T-helper 2 cell (primary cell): Measurements from ENCODE around the gene WIPI1.

Experiments used
- DNase-seq, 5 experiments: peaks; one replicate each; pipeline versions ENCODE4 v3.0.0 to v3.0.0-alpha.2; 2012 to 2022
- total RNA-seq, 2 donors: gene quantifications; one replicate each; lab custom pipeline; 2026; lab: John Stamatoyannopoulos, UW

Gene WIPI1, protein sequence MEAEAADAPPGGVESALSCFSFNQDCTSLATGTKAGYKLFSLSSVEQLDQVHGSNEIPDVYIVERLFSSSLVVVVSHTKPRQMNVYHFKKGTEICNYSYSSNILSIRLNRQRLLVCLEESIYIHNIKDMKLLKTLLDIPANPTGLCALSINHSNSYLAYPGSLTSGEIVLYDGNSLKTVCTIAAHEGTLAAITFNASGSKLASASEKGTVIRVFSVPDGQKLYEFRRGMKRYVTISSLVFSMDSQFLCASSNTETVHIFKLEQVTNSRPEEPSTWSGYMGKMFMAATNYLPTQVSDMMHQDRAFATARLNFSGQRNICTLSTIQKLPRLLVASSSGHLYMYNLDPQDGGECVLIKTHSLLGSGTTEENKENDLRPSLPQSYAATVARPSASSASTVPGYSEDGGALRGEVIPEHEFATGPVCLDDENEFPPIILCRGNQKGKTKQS
- 4.1 to 5.9 reads per million in 2 donors for total RNA-seq

DNA sequence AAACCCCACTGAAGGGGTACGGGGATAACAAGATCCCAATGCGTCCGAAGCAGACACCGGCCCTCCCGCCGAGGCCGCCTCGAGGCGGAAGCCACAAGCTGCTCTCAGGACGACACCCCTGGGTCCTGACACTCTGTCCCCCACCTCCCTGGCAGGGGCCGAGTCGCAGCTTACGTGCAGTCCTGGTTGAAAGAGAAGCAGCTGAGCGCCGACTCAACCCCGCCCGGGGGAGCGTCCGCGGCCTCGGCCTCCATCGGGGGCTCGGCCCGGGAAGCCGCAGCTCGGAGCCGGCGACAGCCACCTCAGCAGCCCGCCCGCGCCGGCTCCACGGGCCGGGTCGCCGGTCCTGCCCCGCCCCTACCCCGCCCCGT lies at the start of gene WIPI1:
TSS of gene WIPI1 (minus strand) at position 329 of the 371 bp plus-strand sequence. CDS start at position 254, 75 bp downstream.
- no peak for DNase-seq

DNA sequence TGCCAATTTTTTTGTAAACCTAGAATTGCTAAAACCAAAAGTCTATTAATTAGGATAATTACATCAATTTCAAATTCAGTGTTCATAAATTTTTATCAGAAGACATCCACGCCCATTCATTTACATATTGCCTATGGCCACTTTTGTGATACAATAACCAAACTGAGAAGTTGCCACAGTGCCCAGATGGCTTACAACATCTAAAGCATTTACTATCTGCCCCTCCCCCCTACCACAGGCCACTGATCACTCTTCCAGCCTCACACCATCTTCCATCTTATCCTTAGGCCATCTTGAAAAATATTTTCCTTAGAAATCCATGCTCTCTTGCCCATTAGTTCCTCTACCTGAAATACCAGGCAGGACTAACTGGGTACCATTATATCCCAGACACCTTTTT lies 48.7 kb upstream of the WIPI1 start:
- no peak for DNase-seq

DNA sequence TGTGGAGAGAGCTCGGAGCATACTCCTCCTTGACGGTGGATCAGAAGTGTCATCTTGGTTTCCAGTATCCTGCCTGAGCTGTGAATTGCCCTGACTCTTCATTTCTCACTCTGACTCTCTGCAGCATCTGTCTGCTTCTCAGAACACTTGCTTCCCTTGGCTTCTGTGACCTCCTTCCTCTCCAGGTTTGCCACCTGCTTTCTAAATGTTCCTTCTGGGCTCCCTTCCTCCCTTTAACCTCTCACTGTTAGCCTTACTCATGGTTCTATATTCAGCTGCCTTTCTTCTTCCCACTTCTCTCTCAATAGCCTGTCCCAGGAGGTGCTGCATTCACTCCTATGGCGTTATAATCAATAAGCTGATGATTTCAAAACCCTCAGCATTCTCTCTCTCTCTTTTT lies 43.8 kb upstream of the WIPI1 start:
- no peak for DNase-seq

DNA sequence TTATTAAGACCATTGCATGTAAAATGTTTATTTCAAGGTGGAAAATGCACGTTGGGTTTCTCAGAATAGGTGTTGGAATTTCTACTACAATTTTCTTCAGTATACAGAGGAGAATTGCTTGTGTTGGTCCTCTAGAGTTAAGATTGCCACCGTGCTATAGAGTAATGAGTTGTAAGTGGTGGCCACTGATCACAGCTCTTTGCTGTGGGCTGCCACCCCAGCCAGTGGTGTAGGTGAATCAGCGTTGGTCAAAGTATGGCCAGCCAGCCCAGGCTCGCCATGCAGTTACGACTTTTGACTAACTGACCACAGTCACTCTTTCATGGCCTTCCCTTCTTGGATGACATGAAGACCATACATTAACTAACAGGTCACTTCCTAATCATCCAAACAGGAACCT lies 42.3 kb upstream of the WIPI1 start:
- no peak for DNase-seq

DNA sequence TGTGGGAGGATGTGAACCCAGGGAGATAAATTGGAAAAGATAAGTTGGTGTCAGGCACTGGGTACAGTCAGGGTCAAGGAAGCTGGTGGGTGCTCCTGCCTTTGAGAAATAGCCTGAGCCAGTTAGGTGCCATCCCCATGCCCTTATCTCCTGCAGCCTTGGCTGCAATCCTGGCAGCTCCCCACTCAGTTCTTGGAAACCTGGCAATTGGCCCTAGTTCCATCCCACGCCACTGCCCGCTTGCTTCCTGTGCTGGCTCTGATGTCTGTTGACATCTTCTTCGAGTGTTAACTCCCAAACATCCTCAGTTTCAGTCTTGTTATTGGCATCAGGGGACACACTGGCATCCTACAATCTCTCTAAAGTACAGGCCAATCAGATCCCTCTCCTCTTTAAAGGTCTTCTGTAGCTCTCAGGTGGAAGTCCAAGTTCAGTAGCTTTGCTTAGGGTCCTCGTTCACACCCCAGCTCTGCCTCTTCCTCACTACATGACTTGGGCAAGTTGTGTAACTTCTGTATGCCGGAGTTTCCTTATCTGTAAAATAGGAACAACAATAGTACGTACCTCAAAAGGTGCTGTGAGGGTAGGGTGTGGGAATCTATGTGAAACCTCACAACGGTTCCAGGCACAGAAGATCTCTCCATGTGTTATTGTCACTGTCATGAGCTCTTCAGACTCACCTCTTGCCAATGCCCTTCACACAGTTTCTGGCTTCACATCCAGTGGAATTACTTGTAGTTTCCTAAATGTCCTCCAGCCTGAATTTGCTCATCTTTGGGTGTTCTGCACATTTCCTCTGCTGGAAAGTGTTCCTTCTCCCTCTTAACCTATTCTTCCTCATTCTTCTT lies 41.4 kb upstream of the WIPI1 start:
- DNase-seq = peak in 1 of 5 experiments; percentile 16

DNA sequence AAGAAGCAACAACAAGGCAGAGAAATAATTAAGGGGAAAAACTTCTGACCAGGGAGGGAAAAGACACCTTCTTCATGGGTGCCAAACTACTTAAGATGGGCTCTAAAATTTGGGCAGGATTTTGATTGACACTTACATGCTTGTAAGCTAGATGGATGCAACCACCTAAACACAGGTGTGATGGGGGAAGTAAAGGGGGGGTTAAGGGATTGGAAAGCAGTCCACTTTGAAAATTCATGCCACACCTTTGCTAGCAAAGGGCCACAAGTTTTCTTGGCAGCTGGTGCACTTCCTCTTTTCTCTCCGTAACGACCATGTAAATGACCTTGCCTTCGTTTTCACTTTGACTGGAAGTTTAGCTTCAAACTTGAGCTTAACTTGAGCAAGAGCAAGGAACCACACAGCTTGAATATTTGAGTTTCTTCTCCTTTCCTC lies 40.6 kb upstream of the WIPI1 start:
- peak in 1 of 5 experiments; percentile 79 for DNase-seq

DNA sequence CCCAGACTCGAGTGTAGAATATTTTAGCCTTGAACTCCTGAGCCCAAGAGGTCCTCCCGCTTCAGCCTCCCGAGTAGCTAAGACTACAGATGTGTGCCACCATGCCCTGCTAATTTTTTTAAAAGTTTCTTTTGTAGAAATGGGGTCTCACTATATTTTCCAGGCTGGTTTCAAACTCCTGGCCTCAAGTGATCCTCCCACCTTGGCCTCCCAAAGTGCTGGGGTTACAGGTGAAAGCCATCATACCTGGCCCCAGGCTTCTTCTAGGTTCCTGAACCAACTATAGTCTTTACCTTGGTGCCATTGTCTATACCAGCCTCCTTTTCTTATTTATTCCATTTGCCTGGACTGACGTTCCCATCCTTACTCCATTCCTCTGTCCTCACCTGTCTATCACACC lies 37.8 kb upstream of the WIPI1 start:
- no peak for DNase-seq

DNA sequence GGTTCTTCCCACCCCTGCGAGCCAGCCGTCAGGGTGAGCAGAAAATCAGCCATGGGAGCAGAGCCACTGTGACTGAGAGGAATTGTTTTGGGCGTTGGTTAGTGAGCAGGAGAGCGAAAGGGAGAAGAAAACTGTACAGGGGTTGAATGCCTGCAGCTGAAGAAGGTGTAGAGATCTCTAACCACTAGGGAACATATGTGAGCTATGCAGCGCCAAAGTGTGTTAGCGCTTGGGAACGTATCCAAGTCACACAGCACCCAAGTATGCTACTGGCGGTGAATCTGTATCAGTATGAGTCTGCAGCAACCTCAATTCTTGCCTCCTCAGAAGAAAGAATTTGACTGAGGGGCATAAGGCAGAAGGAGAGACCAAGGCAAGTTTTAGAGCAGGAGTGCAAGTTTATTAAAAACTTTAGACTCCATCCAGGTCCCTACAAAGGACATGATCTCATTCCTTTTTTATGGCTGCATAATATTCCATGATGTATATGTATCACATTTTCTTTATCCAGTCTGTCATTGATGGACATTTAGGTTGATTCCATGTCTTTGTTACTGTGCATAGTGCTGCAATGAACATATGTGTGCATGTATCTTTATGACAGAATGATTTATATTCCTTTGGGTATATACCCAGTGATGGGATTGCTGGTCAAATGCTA lies 35.2 kb upstream of the WIPI1 start:
- DNase-seq = peak in 1 of 5 experiments; percentile 41

DNA sequence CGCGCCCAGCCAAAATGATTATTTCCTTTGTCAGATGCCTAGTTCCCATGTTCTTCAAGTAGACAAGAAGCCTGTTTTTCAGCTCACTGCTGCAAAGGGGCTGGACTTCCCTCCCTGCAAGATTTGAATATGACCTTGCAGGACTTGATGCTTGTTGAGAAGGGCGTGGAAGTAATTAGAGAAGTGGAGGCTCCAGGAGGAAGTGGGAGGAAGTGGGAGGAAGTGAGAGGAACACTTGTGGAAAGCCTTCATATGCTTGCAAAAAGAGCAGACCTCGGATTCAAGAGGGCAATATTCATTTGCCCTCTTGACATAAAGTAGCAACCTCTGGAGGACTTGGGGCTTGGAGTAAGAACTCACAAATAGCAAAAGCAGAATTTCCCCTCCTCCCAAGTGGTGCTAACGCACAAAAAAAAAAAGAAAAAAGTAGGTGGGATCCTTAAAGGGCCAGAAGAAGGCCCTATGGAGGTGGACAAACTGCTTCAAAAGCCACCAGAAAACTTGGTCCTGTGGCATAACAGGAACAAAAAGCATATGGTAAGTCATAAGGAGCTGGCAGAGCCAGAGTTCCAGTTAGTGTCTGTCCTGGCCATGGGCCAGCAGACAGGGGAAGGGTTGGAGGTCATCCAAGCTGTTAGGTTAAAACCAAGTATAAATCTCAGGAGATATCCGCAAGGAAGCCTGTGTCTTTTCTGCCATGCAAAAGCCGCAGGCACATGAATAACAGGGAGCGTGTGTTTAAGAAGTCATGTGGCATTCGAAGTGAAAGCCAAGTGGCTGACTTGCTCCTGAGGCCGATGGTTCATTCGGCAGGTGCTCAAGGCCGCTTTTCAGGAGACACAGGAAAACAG lies 34.3 kb upstream of the WIPI1 start:
- no peak for DNase-seq

DNA sequence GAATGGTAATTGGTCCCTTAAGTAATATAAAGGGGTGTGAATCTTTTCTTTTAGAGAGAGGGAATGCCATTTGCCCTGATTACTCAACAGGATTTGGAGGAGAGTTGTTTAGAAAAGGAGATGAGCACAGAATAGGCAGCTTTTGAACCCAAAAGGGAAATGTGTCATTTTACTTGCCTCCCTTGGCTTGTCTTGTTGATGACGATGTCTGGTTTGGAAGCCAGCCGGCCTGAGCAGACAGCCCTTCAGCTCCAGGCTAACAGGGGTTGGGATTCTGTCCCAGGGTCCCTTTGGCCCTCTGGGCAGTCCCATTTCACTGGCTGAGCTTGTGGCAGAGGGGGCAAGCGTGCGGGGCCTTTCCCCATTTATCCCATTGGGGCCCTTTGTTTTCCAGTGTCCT lies 32.6 kb upstream of the WIPI1 start:
- no peak for DNase-seq

DNA sequence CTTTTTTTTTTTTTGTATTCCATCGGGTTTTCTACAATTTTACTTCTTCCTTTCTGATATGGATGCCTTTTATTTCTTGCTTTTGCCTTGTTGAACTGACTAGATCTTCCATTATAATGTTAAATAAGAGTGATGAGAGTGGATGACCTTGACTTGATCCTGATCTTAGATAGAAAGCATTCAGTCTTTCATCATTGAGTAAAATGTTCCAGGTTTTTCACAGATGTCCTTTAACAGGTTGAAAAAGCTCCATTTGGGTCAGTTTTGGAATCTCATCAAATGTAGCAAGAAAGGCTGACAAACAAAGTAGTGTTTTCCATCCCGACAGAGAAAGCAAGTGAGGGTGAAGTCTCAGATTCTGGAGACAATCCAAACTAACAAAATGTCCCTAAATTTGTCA lies 27.2 kb upstream of the WIPI1 start:
- no peak for DNase-seq

DNA sequence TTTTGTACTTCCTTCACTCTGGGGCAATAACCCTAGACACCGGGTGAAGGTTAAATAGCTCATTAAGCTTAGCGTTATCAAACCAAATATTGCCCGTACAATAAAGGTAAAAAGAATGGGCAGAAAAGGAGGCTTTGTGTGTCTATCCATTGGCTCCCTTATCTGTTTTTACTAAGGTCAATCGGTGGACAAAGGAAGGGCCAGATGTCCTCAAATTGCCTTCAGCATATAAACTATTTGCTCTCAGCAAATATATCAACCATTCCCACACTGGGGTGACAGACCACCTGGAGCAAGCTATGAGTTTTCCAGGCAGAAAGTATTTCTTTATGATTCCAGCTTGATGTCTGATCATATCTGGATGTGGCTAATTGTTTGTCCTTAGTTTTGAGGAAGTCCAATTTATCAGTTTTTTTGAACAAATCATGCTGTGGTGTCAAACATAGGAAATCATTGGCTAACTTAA lies 25.3 kb upstream of the WIPI1 start:
- no peak for DNase-seq

DNA sequence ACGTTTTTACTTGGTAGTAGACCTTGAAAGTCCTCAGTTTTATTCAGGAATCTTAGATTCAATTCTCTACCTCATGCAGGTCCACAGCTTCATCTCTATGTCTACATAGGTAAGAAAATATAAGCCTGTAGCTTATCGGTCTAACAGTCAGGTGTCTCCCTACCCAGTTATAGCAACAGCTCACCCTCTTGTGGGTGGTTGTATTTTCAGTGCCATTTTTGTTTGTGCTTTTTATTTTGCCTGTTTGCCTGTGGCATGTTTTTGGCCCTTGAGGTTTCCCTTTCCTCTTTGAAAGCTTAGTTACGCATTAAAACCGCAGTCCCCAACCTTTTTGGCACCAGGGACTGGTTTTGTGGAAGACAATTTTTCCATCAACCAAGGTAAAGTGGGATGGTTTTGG lies 23.6 kb upstream of the WIPI1 start:
- no peak for DNase-seq

DNA sequence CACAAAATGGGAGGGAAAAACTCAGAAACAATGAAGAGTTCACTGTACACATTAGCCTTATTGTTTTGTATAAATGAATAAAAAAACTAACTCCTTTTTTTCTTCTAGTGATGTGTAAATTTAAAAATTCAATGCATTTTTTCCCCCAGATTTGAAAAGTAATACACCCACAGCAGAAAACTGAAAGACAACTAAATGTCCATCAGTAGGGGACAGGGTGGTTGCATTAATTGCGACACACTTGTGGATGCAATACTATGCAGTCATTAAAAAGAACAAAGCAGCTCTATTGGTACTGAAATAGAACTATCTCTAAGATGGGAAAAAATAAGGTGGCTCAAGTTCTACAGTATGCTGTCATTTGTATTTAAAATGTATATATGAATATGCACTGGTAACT lies 13.7 kb upstream of the WIPI1 start:
- no peak for DNase-seq

DNA sequence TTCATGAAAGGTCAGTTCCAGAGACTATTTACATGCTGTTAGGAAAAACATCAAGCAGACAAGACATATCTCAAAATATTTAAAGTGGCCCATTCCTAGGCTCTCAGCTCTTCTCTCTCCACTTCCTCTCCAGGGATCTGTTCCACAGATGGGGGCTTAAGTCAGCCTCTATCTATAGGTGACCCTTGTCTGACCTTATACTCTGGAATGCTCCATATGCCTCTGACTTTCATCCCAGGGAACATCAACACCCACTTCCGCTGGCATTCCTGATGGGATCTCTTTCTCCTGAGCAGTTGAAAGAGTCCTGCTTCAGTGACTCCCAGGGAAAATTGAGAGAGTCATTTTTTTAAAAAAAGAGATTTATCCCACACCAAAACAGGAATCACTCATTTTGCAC lies 11.5 kb upstream of the WIPI1 start:
- DNase-seq = no peak

DNA sequence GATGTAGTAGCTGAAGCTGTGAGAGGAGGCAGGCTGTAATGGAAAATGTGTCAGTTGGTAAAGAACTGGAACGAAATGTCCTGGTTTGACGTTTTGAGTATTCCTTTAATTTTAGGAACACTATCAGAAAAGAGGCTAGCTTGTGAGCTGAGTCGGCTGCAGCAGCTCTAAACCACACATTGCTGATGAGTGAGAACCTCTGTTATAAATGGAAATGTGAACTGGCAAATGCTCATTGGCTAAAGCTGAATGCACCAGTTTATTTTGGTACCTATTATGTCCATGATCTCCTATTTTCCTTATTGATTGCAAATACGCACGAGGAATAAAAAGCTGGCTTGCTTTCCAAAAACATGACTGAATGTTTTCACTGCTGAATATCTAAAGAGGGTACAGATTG lies 11.0 kb upstream of the WIPI1 start:
- DNase-seq = no peak

DNA sequence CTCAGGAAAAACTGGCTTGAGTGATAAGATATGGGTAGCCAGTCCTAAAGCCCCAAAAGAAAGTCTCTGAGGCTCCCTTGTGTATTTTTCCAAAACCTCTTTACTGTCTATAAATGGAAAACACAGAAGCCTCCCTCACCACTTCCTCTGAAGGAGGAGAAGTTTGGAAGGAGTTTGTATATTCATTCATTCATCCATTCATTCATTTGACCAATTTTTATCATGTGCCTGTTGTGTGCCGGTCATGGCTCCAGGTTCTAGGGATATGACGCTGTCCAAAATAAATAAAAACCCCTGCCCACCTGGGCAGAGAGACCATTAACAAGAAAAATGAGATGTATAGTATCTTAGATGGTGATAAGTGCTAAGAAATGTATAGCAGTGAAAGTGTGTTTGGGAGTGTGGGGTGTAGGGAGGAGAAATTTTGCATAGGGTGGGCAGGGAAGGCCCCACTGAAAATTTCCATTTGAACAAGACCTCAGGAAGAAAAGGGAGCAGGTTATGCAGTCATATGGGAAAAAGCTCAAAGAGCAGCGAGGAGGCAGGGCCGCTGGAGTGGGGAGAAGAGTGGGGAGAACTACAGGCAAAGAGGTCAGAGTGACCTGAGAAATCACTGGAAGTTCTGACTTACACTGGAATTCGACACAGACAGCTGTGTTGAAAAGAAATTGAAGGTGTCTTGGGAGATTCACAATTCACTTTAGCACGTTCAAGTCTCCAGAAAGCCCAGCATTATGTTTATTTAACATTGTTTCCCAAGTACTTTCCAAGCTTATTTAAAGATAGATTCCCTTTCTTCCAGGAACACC lies 6.1 kb upstream of the WIPI1 start:
- DNase-seq = no peak

DNA sequence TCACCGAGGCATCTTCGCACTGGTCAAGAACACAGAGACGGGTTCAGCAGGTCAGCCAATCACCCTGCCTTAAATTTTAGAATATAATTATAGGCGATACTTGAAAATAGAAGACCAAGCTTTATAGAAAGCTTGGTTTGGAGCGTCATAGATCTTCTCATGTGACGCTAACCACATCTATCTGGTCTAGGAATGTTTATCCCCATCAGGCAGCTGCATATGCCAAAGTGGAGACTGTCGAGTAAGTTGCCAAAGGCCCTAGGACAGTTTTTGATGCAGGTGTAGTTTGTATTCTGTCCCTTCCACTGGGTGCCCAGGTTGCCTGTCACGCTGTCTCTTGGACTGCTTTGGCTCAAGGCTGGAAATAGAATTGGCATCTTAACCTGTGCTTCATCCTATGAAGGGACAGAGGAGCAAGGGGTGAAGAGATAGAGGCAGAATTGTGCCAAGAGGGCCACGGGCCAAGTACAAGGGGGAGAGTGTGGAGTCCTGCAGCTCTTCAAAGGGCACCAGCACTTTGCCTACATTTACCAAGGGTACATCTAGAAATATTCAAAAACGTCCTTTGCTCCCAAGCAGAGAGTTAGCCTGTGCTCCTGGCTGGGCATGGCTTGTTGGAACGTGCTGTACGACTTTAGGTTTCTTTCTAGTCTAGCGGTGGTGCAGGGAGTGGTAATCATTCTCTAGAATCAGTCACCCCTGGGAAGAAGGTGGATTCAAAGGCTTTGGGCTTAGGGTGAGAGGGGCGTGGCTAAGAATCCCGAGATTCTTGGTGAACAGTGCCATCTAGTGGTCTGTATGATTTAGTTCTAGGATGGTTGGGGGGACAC lies 5.3 kb upstream of the WIPI1 start:
- DNase-seq = peak in 4 of 5 experiments; percentile 48 to 84 (median 56)

DNA sequence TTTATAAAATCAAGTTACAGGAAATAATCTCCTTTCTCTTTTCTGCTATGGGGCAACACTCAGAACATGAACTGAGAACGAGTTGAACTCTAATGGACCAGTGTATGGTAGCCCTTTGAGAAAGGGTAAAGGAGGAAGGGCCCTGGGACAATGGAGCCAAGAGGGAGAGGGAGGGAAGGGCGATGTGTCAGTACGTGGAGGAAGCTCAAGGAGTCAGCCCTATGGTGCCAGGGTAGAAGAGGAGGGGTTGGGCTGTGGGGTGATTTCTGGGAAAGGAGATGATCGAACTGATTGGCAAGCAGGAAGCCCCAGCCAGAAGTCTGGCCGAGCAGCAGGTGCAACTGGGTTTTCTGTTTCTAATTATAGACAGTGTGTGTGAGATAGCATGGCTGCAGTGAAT lies 4.3 kb upstream of the WIPI1 start:
- peak in 1 of 5 experiments; percentile 72 for DNase-seq

DNA sequence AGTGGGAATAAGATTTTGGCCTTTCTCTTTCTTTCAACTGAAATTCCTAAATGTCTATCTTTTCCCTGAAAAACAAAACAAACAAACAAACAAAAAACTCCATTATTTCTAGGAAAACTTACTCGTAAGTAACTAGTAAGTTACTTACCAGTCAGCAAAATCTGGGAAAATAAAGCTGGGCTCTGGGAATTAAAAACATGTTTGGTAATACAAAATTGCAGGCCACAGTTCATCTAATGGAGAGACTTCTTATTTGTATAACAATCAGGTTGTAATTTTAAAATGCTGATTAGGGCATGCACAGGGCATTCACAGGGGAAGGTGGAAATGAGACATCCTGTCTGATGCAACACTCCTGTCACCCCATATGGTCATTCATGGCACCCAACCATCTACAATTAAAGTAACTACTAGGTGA lies 3.8 kb upstream of the WIPI1 start:
- peak in 1 of 5 experiments; percentile 55 for DNase-seq
